H1 (cell line): ENCODE results near the gene LCNL1. TPM values are rescaled to one million over a fixed set of nuclear protein-coding genes. Genes with fewer than 3 reads are reported as not detected.

ENCODE experiments used
- CTCF ChIA-PET: fragments of 300-600 bp; sonication (Branson Sonifier 250); formaldehyde crosslinking; loops from one replicate; lab custom pipeline; 2021; ENCODE audit not compliant: partially characterized antibody; lab: Charles Lee
- POLR2A ChIA-PET: fragments of 300-600 bp; sonication (Branson Sonifier 250); formaldehyde crosslinking; loops from one replicate; lab custom pipeline; 2021; ENCODE audit warnings: inconsistent platforms; ENCODE audit not compliant: partially characterized antibody; lab: Charles Lee
- DNase-seq, 2 experiments: peaks; one replicate each; pipeline versions ENCODE4 v3.0.0 to v3.0.0-alpha.2; 2010 to 2022; ENCODE audit warnings: low spot score in 2 of 2, low read depth in 1 of 2, mixed read lengths in 1 of 2
- FAIRE-seq: peaks from 2 replicates; lab custom pipeline; 2011; peaks lifted over from hg19 to GRCh38; lab: Jason Lieb, UNC
- H2AFZ ChIP-seq: 2 replicates; pipeline ENCODE4 v1.8.1; 2012; ENCODE audit warnings: low read length, inconsistent platforms
- H2AK5ac ChIP-seq: 2 replicates; pipeline ENCODE4 v1.6.1; 2013; ENCODE audit warnings: low read depth, low read length
- H2BK120ac ChIP-seq: replicated peaks from 2 replicates; pipeline ENCODE3; 2013; ENCODE audit warnings: low read depth, low read length, inconsistent platforms
- H2BK12ac ChIP-seq: 2 replicates; pipeline ENCODE4 v1.6.1; 2013; ENCODE audit warnings: low read depth, low read length
- H2BK15ac ChIP-seq: 2 replicates; pipeline ENCODE4 v1.6.1; 2013; ENCODE audit warnings: low read length
- H2BK20ac ChIP-seq: 2 replicates; pipeline ENCODE4 v1.6.1; 2013; ENCODE audit warnings: low read length
- H2BK5ac ChIP-seq: 2 replicates; pipeline ENCODE4 v1.6.1; 2013; ENCODE audit warnings: low read depth, low read length
- H3K14ac ChIP-seq: 2 replicates; pipeline ENCODE4 v1.6.1; 2013; ENCODE audit warnings: inconsistent platforms; ENCODE audit not compliant: insufficient read length
- H3K18ac ChIP-seq: 2 replicates; pipeline ENCODE4 v1.6.1; 2013; ENCODE audit warnings: low read length; ENCODE audit errors: extremely low read depth
- H3K23ac ChIP-seq: 2 replicates; pipeline ENCODE4 v1.6.1; 2013; ENCODE audit warnings: inconsistent platforms; ENCODE audit not compliant: insufficient read length
- H3K23me2 ChIP-seq: 2 replicates; pipeline ENCODE4 v1.6.1; 2013; ENCODE audit warnings: low read depth, low read length
- H3K27ac ChIP-seq: 2 replicates; pipeline ENCODE4 v1.6.1; 2011; ENCODE audit warnings: low read depth, low read length, inconsistent platforms
- H3K27me3 ChIP-seq, 4 experiments: replicated peaks in 1 of 4; 1 replicate in 1 of 4; 2 replicates in 3 of 4; pipeline versions ENCODE4 v1.6.1 to v1.8.1; 2011 to 2013; ENCODE audit warnings: low read length in 3 of 4, mild to moderate bottlenecking in 3 of 4, inconsistent platforms in 2 of 4, mixed read lengths in 2 of 4, moderate library complexity in 1 of 4; ENCODE audit not compliant: control insufficient read depth in 3 of 4, insufficient read depth in 3 of 4; ENCODE audit errors: extremely low read depth in 1 of 4
- H3K36me3 ChIP-seq, 4 experiments: 2 replicates each; pipeline versions ENCODE4 v1.6.1 to v1.8.1; 2011 to 2013; ENCODE audit warnings: mild to moderate bottlenecking in 4 of 4, low read length in 3 of 4, moderate library complexity in 2 of 4, control low read depth in 1 of 4, inconsistent platforms in 1 of 4; ENCODE audit not compliant: insufficient read depth in 4 of 4, control insufficient read depth in 2 of 4
- H3K4ac ChIP-seq: replicated peaks from 2 replicates; pipeline ENCODE3; 2013; ENCODE audit warnings: low read length, low read depth, mixed read lengths, inconsistent platforms; ENCODE audit not compliant: insufficient read length
- H3K4me1 ChIP-seq, 4 experiments: replicated peaks in 1 of 4; 1 replicate in 1 of 4; 2 replicates in 3 of 4; pipeline versions ENCODE4 v1.6.1 to v1.8.1; 2011 to 2013; ENCODE audit warnings: low read length in 3 of 4, inconsistent platforms in 2 of 4, mixed read lengths in 1 of 4; ENCODE audit not compliant: insufficient read depth in 4 of 4, control insufficient read depth in 3 of 4
- H3K4me2 ChIP-seq, 2 experiments: 2 replicates each; pipeline versions ENCODE4 v1.6.1 to v1.8.1; 2011 to 2013; ENCODE audit warnings: low read depth in 2 of 2, low read length in 2 of 2, control low read depth in 1 of 2, inconsistent platforms in 1 of 2, mild to moderate bottlenecking in 1 of 2; ENCODE audit not compliant: insufficient read depth in 1 of 2
- H3K4me3 ChIP-seq, 4 experiments: fragments of 200-600, 300-600 bp in 1 of 4; sonication (generic), shearing (Covaris generic), sonication (Bioruptor Twin) in 1 of 4; 2 replicates each; pipeline versions ENCODE4 v1.5.1 to v1.8.1; 2011 to 2016; ENCODE audit warnings: low read length in 4 of 4, low read depth in 3 of 4, control low read depth in 2 of 4, inconsistent platforms in 2 of 4, mild to moderate bottlenecking in 2 of 4, mixed read lengths in 1 of 4, moderate library complexity in 1 of 4; ENCODE audit not compliant: insufficient read depth in 2 of 4; ENCODE audit errors: extremely low read depth in 1 of 4
- H3K56ac ChIP-seq: replicated peaks from 2 replicates; pipeline ENCODE3; 2013; ENCODE audit warnings: low read depth, mild to moderate bottlenecking, mixed read lengths, low read length, inconsistent platforms; ENCODE audit not compliant: insufficient read length
- H3K79me1 ChIP-seq: 2 replicates; pipeline ENCODE4 v1.6.1; 2013; ENCODE audit warnings: low read depth, low read length, control low read depth
- H3K79me2 ChIP-seq, 2 experiments: 2 replicates each; pipeline versions ENCODE4 v1.6.1 to v1.8.1; 2012 to 2013; ENCODE audit warnings: low read length in 2 of 2, mild to moderate bottlenecking in 2 of 2, inconsistent platforms in 1 of 2; ENCODE audit not compliant: insufficient read depth in 2 of 2, control insufficient read depth in 1 of 2
- H3K9ac ChIP-seq, 4 experiments: replicated peaks in 1 of 4; 1 replicate in 1 of 4; 2 replicates in 3 of 4; pipeline versions ENCODE4 v1.6.1 to v1.8.1; 2011 to 2013; ENCODE audit warnings: low read depth in 3 of 4, low read length in 3 of 4, control low read depth in 2 of 4, mild to moderate bottlenecking in 2 of 4, moderate library complexity in 2 of 4, inconsistent platforms in 1 of 4; ENCODE audit errors: extremely low read depth in 1 of 4
- H3K9me3 ChIP-seq, 2 experiments: 2 replicates each; pipeline versions ENCODE4 v1.6.1 to v1.8.1; 2012 to 2013; ENCODE audit warnings: mild to moderate bottlenecking in 2 of 2, moderate library complexity in 2 of 2, control low read depth in 1 of 2, inconsistent platforms in 1 of 2, low read depth in 1 of 2, low read length in 1 of 2, mixed read lengths in 1 of 2; ENCODE audit not compliant: insufficient read depth in 2 of 2
- H4K20me1 ChIP-seq, 2 experiments: replicated peaks in 1 of 2; 2 replicates each; pipeline versions ENCODE3 to v1.8.1; 2011 to 2013; ENCODE audit warnings: inconsistent platforms in 2 of 2, low read length in 2 of 2, mild to moderate bottlenecking in 1 of 2; ENCODE audit not compliant: insufficient read depth in 2 of 2, control insufficient read depth in 1 of 2
- H4K5ac ChIP-seq: 2 replicates; pipeline ENCODE4 v1.6.1; 2013; ENCODE audit warnings: low read length, low read depth, mixed read lengths, inconsistent platforms; ENCODE audit not compliant: insufficient read length
- H4K8ac ChIP-seq: 2 replicates; pipeline ENCODE4 v1.8.0; 2013; ENCODE audit warnings: mild to moderate bottlenecking, moderate library complexity, low read length, inconsistent platforms; ENCODE audit not compliant: insufficient read depth; ENCODE audit errors: extremely low read depth
- H4K91ac ChIP-seq: replicated peaks from 2 replicates; pipeline ENCODE3; 2013; ENCODE audit warnings: low read length, mixed read lengths, inconsistent platforms; ENCODE audit not compliant: insufficient read length
- TBP ChIP-seq: IDR thresholded peaks from 2 replicates; pipeline ENCODE4 v1.6.1; 2011; ENCODE audit warnings: low read depth, low read length, improper control_type of control experiment
- TEAD4 ChIP-seq: IDR thresholded peaks from 2 replicates; pipeline ENCODE4 v1.6.1; 2012; ENCODE audit warnings: low read depth, low read length, inconsistent platforms, mixed read lengths
- WGBS, 2 experiments: shearing (Covaris generic) in 1 of 2; methylation state at CpG; one replicate each; pipeline versions ENCODE4 v1.1.6 to v1.1.7; 2013 to 2015; ENCODE audit warnings: low lambda C conversion rate in 2 of 2, mixed read lengths in 2 of 2, inconsistent platforms in 1 of 2, low coverage in 1 of 2, missing lambda C conversion rate in 1 of 2; ENCODE audit not compliant: insufficient replicate concordance in 2 of 2, insufficient coverage in 1 of 2, insufficient read length in 1 of 2; ENCODE audit errors: extremely low coverage in 1 of 2, missing lambda C conversion rate in 1 of 2; 5-methylcytosine and 5-hydroxymethylcytosine counted together
- polyA plus RNA-seq, 7 experiments: library from polyadenylated mRNA; depleted of rRNA in 3 of 7; stranded (reverse) in 5 of 7; unstranded in 2 of 7; fragments of >200 nt in 5 of 7; fragments of 200-250 nt in 2 of 7; gene quantifications; 1 replicate in 5 of 7; 2 replicates in 1 of 7; 4 replicates in 1 of 7; pipeline versions ENCODE4 v1.2.1 to v1.2.3, GENCODE V29; 2011 to 2013; ENCODE audit warnings: missing spikeins in 2 of 7, mixed read lengths in 2 of 7
- total RNA-seq: library from RNA; stranded (reverse); fragmentation: NEBNext Ultra II Directional; extraction: Animal tissue kit (Norgen Biotek cat#: 25700); gene quantifications from 2 replicates; pipeline ENCODE4 v1.2.1, GENCODE V29; 2021

Gene LCNL1
- total and polyA plus RNA-seq, 2 of the 8 experiments (the other 6 are each of a cell fraction or from before 2014, with no cell fraction given): 0.11 TPM; not detected in 1

DNA sequence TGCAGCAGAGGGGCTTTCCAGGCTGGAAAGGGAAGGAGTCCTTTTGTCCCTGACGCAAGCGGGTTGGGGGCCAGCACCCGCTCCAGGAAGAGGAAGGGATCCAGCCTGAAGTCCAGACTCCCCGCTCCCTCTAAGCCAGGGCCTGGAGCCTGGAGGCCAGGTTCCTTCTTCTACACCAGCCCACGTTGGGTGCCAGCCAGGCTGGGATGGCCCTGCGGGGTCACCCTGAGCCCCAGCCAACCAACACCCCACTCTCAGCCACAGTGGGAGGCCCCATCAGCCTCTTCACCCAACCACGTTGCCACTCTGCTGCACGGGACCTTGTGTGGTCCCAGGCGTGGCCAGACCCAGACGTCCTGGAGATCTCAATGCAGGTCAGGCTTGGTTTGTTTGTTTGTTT, 50.1 kb downstream of the LCNL1 start:
- H3K27ac ChIP-seq: no peak overlapping the region
- no peak overlapping the region for H2BK5ac ChIP-seq
- no peak overlapping the region for H3K4ac ChIP-seq
- no peak overlapping the region for H3K14ac ChIP-seq
- no peaks in the 10 kb centered on the region for H3K79me1 ChIP-seq
- H3K56ac ChIP-seq: no peak overlapping the region
- POLR2A ChIA-PET: interaction anchor here (2.1 kb wide), 1 partner anchor 12 kb away, joined by 4 read pairs; no protein-coding TSS in a partner anchor
- peaks cover 0 to 5% (median under 1%) of the 10 kb centered on the region in 4 experiments; a peak in 4 of 7 replicates for H3K4me1 ChIP-seq
- no peak overlapping the region for H4K8ac ChIP-seq
- H2BK20ac ChIP-seq: no peak overlapping the region
- peaks cover 2 to 5% of the 10 kb centered on the region in 2 experiments for H4K20me1 ChIP-seq
- TF ChIP-seq TBP: no peak
- no peak for TF ChIP-seq TEAD4
- TF ChIP-seq, all 59 proteins: peak for 0
- Histone ChIP-seq H3K9me3 (no peaks in the 10 kb centered on the region), H3K36me3 (no peaks in the 10 kb centered on the region), H3K23me2 (peaks cover 4% of the 10 kb centered on the region; the same call in 1 of the 2 replicates), H2AK5ac (no peak overlapping the region), H2AFZ (no peak overlapping the region), H3K18ac (no peak overlapping the region), H2BK12ac (no peak overlapping the region), H2BK120ac (no peak overlapping the region), H4K91ac (no peak overlapping the region), H3K23ac (no peak overlapping the region), H3K27me3 (peaks cover 0 to 11% (median 5%) of the 10 kb centered on the region in 4 experiments; a peak in 4 of 7 replicates), H2BK15ac (no peak overlapping the region), H3K79me2 (no peaks in the 10 kb centered on the region), H4K5ac (no peak overlapping the region), H3K4me2 (no peak overlapping the region), H3K9ac (no peak overlapping the region), H3K4me3 (no peak overlapping the region)
- no peak for DNase-seq
- no peak for FAIRE-seq
- CTCF ChIA-PET: interaction anchor here (0.7 to 4.9 kb wide), 8 partner anchors 7 to 262 kb away, joined by 3 to 65 read pairs (median 10); partner anchors contain the start of gene SAPCD2
- 88% methylated on average over 10 of the region's 10 CpGs; no CpG with 5 or more reads in 1 of the 2 experiments for WGBS, 2 experiments
